ENCODE measurements around the gene APOC3.

APOC3 gene

DNA sequence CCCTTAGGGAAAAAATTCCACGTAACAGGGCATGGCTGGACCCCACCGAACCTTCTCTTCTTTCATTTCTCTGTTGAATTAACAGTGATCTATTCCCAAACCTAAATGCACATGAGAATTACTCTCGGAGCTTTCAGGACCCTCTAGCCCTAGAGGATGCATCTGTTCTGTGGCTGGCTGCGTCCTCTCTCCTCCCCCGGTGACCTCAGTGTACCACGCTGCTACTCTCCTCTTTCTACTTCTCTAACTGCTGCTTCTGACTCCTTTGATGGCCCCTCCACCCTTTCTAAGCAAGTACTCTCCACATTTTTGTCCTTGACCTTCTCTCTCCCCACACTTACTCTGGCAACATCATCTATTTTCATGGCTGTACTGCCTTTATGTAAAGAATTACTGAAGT is 19.8 kb downstream of the APOC3 start:
- H3K4me3 ChIP-seq (ENCODE audit: low read depth, low read length) = no peak overlapping the region
- DNase-seq (ENCODE audit: low read depth) = no peak
- TF ChIP-seq, protein P1, sequence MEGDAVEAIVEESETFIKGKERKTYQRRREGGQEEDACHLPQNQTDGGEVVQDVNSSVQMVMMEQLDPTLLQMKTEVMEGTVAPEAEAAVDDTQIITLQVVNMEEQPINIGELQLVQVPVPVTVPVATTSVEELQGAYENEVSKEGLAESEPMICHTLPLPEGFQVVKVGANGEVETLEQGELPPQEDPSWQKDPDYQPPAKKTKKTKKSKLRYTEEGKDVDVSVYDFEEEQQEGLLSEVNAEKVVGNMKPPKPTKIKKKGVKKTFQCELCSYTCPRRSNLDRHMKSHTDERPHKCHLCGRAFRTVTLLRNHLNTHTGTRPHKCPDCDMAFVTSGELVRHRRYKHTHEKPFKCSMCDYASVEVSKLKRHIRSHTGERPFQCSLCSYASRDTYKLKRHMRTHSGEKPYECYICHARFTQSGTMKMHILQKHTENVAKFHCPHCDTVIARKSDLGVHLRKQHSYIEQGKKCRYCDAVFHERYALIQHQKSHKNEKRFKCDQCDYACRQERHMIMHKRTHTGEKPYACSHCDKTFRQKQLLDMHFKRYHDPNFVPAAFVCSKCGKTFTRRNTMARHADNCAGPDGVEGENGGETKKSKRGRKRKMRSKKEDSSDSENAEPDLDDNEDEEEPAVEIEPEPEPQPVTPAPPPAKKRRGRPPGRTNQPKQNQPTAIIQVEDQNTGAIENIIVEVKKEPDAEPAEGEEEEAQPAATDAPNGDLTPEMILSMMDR (conservative IDR thresholded peaks at IDR 0.05; ENCODE audit: low read depth, low read length) = no peak

DNA sequence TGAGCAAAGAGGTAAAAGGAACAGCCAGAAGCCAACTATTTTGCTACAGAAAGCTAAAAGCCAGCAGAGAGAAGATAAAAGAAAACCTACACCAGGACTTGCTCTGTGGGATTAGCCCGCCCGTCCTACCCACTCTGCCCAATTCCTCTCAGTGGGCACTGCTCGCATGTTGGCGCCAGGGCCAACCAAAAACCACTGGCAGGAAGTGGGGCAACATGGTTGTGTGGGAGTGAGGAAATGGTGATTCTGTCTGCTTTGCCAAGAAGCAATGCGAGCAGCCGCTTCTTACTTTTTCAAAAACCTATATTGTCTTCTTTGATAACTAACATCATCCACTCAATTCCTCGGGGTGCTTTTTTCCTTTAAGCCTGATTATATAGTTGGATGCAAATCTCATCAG is 21.9 kb downstream of the APOC3 start:
- H3K4me3 ChIP-seq (ENCODE audit: low read depth, low read length) = no peak overlapping the region
- TF ChIP-seq, protein P1 (conservative IDR thresholded peaks at IDR 0.05; ENCODE audit: low read depth, low read length) = no peak
- DNase-seq (ENCODE audit: low read depth) = no peak

DNA sequence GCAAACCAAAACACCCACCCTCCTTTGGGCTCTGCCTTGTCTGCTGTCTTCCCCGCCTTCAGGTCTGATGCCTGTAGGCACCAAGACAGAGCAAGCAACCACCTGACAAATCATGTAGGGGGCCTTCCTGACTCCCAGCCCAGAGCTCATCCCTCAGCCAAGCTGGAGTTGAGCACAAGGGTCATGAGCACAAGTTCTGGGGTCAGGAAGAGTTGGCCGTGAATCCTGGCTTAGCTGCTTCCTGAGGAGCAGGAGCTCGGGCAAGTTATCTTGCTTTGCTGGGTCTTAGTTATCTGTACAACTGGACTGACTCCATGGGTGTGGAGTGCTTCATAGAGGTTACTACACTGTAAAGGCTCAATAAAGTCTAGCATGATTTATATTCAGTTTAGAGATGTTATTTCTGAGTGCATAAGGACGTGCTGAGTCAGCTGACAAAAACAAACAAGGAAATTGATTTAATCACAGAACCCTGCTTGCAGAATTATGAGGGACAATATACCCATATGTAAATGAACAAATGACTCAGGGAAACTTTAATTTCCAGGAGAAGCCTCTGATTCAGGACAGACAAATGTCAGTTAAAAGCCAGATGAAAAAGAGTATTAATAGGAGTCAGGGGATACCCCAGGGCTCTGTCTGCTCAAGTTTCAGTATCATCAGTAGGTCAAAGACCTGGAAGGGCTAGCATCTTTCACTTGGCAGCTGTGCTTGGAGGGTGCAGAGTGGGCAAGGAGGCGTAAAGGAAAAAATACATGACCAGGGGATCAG is 22.7 kb downstream of the APOC3 start:
- peak; percentile 43 for DNase-seq (ENCODE audit: low read depth)
- H3K4me3 ChIP-seq (ENCODE audit: low read depth, low read length) = no peak overlapping the region
- TF ChIP-seq, protein P1 (conservative IDR thresholded peaks at IDR 0.05; ENCODE audit: low read depth, low read length) = no peak

DNA sequence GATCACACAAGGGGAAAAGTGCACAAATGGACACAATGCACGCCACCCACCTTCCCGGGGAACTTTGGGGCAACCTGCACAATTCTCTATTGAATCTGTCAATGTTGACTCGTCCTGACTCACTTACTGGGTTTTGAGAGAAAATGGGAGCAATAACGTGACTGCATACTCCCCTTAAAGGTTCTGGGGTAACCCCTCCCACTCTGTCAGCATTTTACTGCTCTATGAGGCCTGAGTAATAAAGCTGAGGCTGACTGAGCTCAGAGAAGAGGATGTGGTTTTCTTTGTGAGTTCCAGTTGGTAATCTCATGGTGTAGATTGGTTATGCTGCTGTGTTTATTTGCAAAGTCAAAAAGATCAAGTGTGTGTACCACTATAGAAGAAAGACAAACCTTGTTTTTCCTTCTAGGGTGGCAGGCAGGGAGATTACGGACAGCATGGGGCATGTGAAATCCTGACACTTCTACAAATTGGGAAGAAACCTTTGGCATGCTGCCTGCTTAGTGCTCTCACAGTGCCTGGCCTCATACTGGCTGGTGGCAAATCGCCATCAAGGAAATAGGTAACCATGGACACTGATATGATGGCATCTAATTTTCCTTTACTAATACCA is 23.9 kb downstream of the APOC3 start:
- H3K4me3 ChIP-seq (ENCODE audit: low read depth, low read length) = no peak overlapping the region
- TF ChIP-seq, protein P1 (conservative IDR thresholded peaks at IDR 0.05; ENCODE audit: low read depth, low read length) = no peak
- peak; percentile 92 for DNase-seq (ENCODE audit: low read depth)

DNA sequence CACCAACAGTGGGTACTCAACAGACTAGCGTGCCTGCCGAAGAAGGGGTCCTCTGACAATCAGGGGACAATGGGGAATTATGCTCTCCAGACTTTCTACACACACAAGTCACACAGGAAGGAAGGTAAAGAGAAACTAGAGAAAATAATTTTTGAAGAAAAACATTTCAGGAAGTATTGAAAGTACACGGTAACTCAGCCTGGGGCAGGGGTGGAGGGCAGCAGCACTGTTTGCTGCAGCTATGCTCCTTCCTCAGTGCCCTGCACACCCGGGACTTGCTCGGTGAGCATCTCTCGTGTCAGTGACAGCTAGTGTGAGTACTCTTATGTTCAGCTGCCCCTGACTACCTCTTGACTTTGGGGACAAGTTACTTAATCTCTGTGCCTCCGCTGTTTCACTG is 25.7 kb downstream of the APOC3 start:
- DNase-seq (ENCODE audit: low read depth) = no peak
- no peak overlapping the region for H3K4me3 ChIP-seq (ENCODE audit: low read depth, low read length)
- TF ChIP-seq, protein P1 (conservative IDR thresholded peaks at IDR 0.05; ENCODE audit: low read depth, low read length) = no peak

DNA sequence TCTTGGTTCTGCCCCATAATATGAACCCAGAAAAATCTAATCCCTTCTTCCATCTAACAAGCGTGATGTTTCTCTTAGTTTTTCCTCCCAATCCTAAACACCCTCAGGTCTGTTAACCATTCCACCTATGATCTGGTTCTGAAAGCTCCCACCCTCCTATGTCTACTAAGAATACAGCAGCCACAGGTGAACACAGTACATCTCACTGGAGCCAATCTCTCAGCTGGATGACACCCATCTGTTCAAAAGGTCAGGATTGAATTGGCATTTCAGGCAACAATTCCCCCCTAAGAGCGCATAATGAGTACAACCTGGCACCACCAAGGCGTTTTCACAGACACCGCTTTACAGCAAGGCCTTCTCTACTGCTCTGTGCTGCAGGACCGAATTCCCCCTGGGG is 26.7 kb downstream of the APOC3 start:
- TF ChIP-seq, protein P1 (conservative IDR thresholded peaks at IDR 0.05; ENCODE audit: low read depth, low read length) = no peak
- DNase-seq (ENCODE audit: low read depth) = no peak
- H3K4me3 ChIP-seq (ENCODE audit: low read depth, low read length) = no peak overlapping the region

DNA sequence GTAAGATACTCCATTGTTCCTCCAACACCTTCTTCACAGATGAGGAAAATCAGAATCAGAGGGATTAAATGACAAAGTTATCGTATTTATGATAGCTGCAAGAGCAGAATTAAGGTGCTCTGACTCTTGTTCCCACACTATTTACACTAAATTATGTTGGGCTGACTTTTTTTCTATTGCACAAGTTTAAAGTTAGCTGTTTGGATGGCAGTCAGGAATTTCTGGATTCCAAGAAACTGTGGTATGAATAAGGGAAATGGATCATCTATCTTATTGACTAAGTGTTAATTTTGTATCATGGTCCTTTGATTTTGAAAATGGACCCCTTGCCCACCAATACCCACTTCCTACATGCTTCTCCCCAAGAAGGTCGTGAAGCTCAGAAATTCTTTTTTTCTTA is 27.6 kb downstream of the APOC3 start:
- DNase-seq (ENCODE audit: low read depth) = peak; percentile 7
- no peak overlapping the region for H3K4me3 ChIP-seq (ENCODE audit: low read depth, low read length)
- TF ChIP-seq, protein P1 (conservative IDR thresholded peaks at IDR 0.05; ENCODE audit: low read depth, low read length) = no peak
